HCT116 (cell line): ENCODE data around the gene TNRC6A.

Source experiments
- CTCF ChIP-seq, 3 experiments: fragments of 200-600 bp in 1 of 3; sonication (generic) in 1 of 3; IDR thresholded peaks in 2 of 3; conservative IDR thresholded peaks in 1 of 3; 2 replicates each; pipeline ENCODE4 v1.5.1; 2012 to 2017; ENCODE audit warnings: low read depth in 2 of 3, low read length in 2 of 3, antibody characterized with exemption in 1 of 3, borderline replicate concordance in 1 of 3, control low read depth in 1 of 3, mild to moderate bottlenecking in 1 of 3, mixed read lengths in 1 of 3, mixed run types in 1 of 3, moderate library complexity in 1 of 3; ENCODE audit not compliant: insufficient read depth in 1 of 3
- EGR1 ChIP-seq: IDR thresholded peaks from 2 replicates; pipeline ENCODE4 v1.6.1; 2012; ENCODE audit warnings: low read depth
- EZH2 ChIP-seq: fragments of 200-600 bp; sonication (generic); IDR thresholded peaks from 2 replicates; pipeline ENCODE4 v1.6.1; 2017; ENCODE audit warnings: antibody characterized with exemption, mixed run types
- MAX ChIP-seq: IDR thresholded peaks from 2 replicates; pipeline ENCODE4 v1.6.1; 2012
- POLR2A ChIP-seq: IDR thresholded peaks from 2 replicates; pipeline ENCODE4 v1.7.0; 2011; ENCODE audit warnings: borderline replicate concordance; ENCODE audit not compliant: insufficient read depth, insufficient read length; ENCODE audit errors: extremely low read depth
- TF ChIP-seq, protein P1 (sequence below): IDR thresholded peaks from 2 replicates; pipeline ENCODE4 v1.6.1; 2011; ENCODE audit warnings: mild to moderate bottlenecking, low read length, moderate library complexity; ENCODE audit not compliant: insufficient replicate concordance; ENCODE audit errors: extremely low read depth

- TF ChIP-seq CTCF (IDR thresholded peaks at IDR 0.05 in 2 of 3, conservative IDR thresholded peaks at IDR 0.05 in 1 of 3; ENCODE audit: borderline replicate concordance in 1 of 3, insufficient read depth in 1 of 3, low read depth in 2 of 3, low read length in 2 of 3) = no peak
- no peak for TF ChIP-seq EZH2
- TF ChIP-seq EGR1 = no peak
- no peak for TF ChIP-seq MAX
- no peak for TF ChIP-seq POLR2A
- TF ChIP-seq, protein P1, sequence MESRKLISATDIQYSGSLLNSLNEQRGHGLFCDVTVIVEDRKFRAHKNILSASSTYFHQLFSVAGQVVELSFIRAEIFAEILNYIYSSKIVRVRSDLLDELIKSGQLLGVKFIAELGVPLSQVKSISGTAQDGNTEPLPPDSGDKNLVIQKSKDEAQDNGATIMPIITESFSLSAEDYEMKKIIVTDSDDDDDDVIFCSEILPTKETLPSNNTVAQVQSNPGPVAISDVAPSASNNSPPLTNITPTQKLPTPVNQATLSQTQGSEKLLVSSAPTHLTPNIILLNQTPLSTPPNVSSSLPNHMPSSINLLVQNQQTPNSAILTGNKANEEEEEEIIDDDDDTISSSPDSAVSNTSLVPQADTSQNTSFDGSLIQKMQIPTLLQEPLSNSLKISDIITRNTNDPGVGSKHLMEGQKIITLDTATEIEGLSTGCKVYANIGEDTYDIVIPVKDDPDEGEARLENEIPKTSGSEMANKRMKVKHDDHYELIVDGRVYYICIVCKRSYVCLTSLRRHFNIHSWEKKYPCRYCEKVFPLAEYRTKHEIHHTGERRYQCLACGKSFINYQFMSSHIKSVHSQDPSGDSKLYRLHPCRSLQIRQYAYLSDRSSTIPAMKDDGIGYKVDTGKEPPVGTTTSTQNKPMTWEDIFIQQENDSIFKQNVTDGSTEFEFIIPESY = no peak
Observed at GRCh38 chr16:24681793-24682192, 47.7 kb upstream of the TNRC6A start.
